GM18498 (cell line): ENCODE results near the gene DCUN1D3.
A peak's percentile ranks its signal among the peaks of the same experiment; 100 is the strongest.
"Not testable (repeated sequence)": the region's sequence is repeated elsewhere in the genome, so short reads cannot be mapped to it uniquely, and the experiment has no call there.

Source experiments
- ATAC-seq: cut with Tn5 transposase; IDR thresholded peaks from one replicate; pipeline ENCODE4 v1.9.1; 2021; ENCODE audit warnings: mild to moderate bottlenecking, moderate library complexity; ENCODE audit not compliant: unreplicated experiment

Gene DCUN1D3

DNA sequence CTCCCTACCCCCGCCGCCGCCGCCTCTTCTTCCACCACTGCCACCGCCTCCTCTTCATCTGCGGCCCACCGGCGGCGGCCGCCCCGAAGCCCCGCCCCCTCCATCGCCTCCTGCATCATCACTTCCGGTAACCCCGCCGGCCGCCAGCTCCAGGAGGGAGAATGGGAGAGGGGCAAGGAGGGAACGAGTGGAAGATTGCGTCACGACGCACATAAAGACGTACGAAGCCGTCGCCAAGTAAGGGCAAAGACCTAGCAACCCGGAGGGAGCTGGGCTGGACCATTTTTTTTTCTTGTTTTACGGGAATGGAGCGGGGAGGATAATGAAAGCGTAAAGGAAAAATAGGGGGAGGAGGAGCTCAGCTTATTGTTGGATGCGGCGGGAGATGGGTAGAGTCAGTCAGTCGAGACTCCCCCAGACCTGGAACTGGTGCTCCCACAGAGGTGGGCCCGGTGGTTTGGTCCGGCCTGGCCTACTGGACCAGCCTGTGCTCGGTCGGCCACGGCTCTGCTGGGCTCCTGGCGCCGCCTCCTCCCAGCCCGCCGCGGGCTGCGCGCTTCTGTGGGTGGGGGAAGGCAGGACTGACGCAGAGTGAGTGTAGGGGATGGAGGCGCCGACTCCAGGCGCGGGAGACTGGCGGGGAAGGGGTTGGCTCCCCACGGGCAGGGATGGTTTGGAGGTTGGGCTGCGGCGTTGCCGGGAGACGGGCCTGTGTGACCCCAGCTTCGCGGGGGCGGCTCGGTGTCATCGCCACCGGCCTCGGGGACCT is at the start of gene DCUN1D3, which contains the start of gene LYRM1:
DCUN1D3 (minus strand) TSS at position 60 of the 769 bp plus-strand sequence. CDS start 37,820 bp downstream, outside the sequence.
LYRM1 (plus strand) TSS at position 473 of the 769 bp plus-strand sequence. CDS start 14,785 bp downstream, outside the sequence.
- peak; percentile 81 for ATAC-seq

DNA sequence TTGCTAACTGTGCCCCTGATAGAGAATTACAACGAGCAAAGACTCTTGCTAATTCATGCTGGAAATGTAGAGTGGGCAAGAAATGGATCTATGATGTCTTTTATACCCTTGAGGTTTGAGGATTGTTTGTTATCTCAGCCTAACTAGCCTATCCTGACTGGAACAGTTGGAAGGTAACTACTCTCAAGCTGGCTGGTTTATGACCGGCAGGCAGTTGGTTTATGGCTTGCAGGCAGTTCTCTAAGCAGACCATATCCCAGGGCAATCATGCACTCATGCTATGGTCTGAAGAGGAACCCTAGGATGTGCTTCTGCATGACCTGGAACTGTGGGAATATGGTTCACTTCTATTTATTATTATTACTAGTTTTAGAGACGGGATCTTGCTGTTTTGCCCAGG is 49.5 kb upstream of the DCUN1D3 start:
- ATAC-seq: no peak

DNA sequence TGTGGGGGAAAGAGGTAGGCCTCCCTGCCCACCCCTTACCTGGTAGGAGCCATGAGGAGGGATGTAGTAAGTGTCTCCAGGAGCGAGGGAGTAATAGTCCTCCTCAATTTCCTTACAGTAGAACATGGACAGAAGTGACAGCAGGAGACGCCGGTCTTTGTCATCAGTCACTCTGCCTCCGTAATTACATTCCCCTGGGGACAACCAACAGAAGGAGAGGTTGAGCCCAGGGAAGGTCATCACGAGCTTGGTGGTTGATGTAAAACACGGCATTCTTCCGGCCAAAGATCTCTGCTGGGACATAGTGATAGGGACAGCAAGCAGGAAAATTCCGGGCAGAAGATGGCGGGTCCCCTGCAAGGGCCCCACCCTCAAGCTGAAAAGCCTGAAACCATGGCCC is 48.3 kb upstream of the DCUN1D3 start:
- ATAC-seq: no peak

DNA sequence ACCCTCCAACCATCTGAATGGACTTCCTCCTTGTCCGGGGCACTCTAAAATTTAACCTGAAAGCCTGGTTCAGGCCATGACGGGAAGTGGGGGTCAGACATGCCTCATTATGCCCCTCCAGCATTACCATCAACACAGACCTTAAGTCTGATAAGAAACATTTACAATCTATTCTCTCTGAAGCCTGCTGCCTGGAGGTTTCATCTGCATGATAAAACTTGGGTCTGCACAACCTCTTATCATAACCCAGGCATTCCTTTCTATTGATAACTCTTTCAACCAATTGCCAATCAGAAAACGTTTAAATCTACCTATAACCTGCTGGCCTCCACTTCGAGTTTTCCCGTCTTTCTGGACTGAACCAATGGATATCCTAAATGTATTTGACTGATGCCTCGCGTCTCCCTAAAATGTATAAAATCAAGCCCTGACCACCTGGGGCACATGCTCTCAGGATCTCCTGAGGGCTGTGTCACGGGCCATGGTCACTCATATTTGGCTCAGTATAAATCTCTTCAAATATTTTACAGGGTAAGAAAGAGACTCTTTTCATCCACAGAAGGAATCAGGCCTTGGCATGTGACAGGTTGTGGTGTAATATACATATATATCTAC is 46.0 kb upstream of the DCUN1D3 start:
- ATAC-seq: no peak

- ATAC-seq: not testable (repeated sequence)
These were observed 45.4 kb upstream of the DCUN1D3 start for GRCh38 chr16:20945575-20945875.

- no peak for ATAC-seq
These were observed 44.9 kb upstream of the DCUN1D3 start for GRCh38 chr16:20944861-20945574.

- ATAC-seq: no peak
These were observed 42.1 kb upstream of the DCUN1D3 start for GRCh38 chr16:20942256-20942655.

DNA sequence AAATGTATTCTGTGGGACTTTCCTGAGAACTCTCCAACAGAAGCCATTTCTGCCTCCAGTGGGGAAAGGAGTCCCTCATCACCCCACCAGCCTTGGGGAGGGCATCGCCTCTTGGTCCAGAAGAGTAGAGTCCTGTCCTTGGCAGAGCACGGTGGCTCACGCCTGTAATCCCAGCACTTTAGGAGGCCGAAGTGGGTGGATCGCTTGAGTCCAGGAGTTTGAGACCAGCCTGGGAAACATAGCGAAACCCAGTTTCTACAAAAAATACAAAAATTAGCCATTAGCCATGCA is 41.4 kb upstream of the DCUN1D3 start:
- no peak for ATAC-seq

DNA sequence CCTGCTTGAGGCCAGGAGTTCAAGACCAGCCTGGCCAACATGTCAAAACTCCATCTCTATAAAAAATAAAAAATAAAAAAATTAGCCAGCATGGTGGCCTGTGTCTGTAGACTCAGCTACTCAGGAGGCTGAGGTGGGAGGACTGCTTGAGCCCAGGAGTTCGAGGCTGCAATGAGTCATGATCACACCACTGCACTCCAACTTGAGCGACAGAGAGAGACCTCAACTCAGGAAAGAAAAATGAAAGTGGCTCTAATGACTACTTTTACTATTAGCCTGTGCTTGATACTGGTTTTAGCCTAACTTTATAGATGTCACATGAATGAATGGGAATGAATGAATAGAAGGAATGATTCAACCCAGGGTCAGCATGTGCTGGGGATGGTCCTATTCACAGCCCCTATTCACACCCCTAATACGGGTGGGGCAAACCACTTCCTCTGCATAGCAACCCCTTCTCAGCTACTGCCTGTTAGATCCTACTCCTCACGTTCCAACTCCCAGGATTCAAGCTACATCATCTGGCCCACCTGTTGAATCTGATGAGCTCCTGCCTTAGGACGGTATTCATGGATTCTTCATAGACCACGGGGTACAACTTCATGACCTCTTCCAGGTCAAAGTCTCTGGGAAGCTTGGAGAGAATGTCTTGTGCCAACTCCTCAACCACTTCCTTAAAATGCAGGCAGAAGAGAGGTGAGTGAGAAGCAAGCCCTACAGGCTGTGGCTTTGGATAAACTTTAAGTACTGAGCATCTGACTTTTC is 40.9 kb upstream of the DCUN1D3 start:
- no peak for ATAC-seq

DNA sequence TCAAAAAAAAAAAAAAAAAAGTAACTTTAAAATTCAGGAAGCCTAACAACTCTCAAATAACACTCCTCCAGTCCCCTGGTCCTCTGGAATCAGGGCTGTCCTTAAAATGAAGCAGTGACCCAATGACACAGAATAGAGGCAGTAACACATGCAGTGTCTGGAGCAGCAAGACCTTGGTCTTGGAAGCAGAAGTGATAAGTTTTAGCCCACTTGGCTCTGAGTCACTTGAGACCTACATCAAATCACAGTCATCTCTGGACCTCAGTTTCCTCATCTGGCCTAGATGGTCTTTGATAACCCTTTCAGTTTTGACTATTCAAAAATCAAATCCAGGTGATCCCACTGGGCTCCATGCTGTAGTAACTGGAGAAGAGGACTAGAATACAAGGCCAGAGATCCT is 39.5 kb upstream of the DCUN1D3 start:
- ATAC-seq: no peak

- no peak for ATAC-seq
These were observed 38.3 kb upstream of the DCUN1D3 start for GRCh38 chr16:20938426-20938825.

- ATAC-seq: no peak
These were observed 37.6 kb upstream of the DCUN1D3 start for GRCh38 chr16:20937736-20938135.

DNA sequence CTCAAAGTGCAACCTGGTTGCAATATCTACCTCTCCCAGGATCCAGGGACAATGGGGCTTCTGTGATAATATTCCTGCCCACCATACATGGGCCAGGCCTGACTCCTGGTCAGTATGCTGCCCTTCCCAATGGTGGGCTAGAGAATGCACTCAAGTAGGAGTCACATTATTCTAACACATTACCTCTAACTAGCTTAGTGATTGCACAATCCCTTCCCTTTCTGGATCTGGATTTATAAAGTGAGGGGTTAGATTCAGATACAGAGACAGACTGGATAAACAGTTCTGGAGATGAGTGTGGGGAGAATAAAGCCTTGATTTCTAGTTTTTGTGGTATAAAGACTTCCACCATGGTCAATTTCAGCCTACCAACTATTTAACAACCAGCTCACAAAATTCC is 33.4 kb upstream of the DCUN1D3 start:
- no peak for ATAC-seq

GRCh38 chr16:20931066-20931600 is 31.0 kb upstream of the DCUN1D3 start:
- ATAC-seq: no peak

DNA sequence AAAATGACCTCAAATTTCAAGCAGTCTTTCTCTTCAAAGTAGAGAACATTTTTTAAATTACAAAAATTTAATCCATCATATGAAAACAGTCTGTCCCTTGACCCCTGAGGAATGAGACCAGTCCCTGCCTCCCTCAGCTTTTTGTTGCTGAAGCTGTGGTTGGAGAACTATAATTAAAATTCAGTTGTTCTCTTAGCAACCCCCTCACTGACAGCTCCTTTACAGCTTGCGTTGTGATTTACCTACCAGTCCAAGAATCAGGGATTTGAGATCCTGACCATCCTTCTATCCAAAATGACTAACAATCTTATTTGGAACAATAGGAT is 30.2 kb upstream of the DCUN1D3 start:
- no peak for ATAC-seq

DNA sequence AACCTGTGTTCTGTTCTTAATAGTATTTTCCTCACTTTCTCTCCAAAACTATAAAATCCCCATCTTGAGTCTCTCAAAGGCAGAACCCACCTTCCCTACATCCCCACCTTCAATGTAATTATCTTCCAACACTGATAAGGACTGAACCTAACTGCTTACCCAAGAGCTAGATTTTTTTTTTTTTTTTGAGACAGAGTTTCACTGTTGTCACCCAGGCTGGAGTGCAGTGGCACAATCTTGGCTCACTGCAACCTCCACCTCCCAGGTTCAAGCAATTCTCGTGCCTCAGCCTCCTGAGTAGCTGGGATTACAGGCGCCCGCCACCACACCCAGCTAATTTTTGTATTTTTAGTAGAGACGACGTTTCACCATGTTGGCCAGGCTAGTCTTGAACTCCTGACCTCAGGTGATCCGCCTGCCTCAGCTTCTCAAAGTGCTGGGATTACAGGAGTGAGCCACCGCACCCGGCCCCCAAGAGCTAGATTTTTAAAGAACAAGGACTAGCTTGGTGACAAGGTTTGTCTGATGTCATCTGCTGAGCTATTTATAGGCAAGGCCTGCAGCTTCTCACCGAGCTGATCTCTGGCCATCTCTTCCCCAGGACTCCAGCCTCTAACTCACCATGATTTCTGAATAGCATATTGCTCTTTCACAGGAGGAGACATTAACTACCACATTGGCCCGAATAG is 29.7 kb upstream of the DCUN1D3 start:
- not testable (repeated sequence) for ATAC-seq

DNA sequence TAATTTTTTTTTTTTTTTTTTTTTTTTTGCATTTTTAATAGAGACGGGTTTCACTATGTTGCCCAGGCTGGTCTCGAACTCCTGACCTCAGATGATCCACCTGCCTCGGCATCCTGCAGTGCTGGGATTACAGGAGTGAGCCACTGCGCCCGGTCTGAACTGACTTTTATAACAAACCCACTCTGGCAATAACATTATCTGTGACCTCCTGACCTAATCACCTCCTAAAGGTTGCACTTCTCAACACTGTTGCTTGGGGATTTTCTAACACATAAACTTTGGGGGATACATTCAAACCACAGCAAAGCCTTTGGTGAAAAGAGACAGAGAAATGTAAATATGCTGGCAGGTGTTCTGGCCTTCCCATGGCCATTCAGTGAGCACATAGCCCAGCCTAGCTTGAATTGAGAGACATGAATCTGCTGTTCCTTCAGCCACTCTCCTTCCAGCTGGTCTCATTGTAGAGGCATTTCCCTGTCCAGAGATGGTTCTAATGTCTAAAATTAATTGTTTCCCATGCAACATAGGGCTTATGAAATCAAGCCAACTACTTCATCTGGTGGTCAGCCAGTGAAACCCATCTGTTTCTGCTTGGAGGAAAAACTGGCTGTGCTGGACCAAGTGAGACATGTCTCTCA is 28.7 kb upstream of the DCUN1D3 start:
- no peak for ATAC-seq

DNA sequence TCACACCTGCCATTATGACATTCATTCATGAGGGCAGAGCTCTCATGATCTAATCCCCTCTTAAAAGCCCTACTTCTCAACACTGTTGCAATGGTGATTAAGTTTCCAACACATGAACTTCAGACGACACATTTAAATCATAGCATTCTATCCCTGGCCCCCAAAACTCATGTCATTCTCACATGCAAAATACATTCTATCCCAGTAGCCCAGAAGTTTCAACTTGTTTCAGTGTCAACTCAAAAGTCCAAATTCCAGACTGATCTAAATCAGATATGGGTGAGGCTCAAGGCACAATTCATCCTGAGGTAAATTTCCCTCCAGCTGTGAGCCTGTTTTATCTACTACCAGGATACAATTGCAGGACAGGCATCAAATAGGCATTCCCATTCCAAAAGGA is 25.6 kb upstream of the DCUN1D3 start:
- ATAC-seq: no peak

DNA sequence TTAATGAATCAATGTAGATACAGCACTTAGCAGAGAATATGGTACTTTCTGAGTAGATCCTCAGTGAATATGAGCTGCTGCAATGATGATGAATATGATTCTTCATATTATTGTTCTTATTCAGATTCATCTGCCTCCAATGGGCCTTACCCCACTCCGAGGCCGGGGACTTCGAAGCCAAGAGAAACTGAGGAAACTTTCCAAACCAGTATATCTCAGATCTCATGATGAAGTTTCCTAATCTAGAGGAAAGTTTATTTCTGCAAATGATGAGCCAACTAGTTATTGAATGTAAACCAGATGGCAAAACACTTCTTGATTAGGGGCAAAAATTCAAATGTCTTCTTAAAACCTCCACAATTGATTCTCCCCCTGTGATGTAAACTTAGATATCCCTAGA is 23.7 kb upstream of the DCUN1D3 start:
- no peak for ATAC-seq

GRCh38 chr16:20920799-20921198 is 20.6 kb upstream of the DCUN1D3 start:
- ATAC-seq: no peak
